Measurements from ENCODE around the gene KRTAP10-3. TPM values are rescaled to one million over a fixed set of nuclear protein-coding genes. Genes with fewer than 3 reads are reported as not detected.
"Not testable (repeated sequence)": the region's sequence is repeated elsewhere in the genome, so short reads cannot be mapped to it uniquely, and the experiment has no call there.

Gene KRTAP10-3
- total RNA-seq, 2 donors from 2014 or later: not detected

DNA sequence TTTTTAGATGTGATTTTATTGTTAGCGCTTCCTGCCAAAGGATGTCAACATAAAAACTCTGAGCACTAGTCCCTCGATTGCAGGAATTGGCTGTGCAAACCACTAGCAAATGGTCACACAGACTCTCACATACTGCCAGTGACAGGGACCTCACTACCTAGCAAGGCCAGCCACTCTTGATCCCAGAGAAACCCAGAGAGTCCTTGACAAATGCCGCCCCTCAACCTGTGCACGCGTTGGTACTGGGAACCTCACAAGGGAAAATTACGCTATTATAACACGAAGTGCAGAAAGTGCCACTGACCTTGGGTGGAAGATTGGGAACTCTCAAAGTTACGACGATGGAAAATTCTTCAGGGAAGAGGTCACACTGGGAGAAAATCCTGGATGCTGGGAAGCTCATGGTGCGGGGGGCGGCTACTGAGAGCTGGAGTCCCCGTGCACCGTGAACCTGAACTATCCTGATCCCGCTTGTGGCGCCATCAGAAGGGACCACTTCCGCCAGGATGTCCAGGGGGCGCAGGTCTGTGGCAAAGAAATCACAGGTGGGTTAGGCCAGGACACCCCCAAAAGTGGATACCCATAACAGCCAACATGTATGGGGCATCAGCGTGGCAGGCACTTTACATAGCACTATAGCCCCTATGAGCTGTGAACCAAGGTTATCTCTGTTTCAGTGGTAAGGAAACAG, 9.0 kb upstream of the KRTAP10-3 start:
- 76 to 87% methylated on average over 17 to 18 of the region's 18 CpGs for WGBS, 2 donors
- Histone ChIP-seq H3K4me1 (no peaks in the 10 kb centered on the region), H3K4me3 (no peak overlapping the region), H3K9me3 (no peaks in the 10 kb centered on the region), H3K27me3 (no peaks in the 10 kb centered on the region), H3K27ac (no peak overlapping the region), H3K36me3 (replicated peaks in 1 of 2; ENCODE audit: insufficient read depth in 1 of 2, low read depth in 2 of 2) (no peaks in the 10 kb centered on the region)
- intact Hi-C loops (cut with DNase I): no loop called here
- no peak for DNase-seq
- TF ChIP-seq POLR2A (IDR thresholded peaks at IDR 0.05): no peak
- TF ChIP-seq CTCF (IDR thresholded peaks at IDR 0.05): no peak
- ATAC-seq: no peak

DNA sequence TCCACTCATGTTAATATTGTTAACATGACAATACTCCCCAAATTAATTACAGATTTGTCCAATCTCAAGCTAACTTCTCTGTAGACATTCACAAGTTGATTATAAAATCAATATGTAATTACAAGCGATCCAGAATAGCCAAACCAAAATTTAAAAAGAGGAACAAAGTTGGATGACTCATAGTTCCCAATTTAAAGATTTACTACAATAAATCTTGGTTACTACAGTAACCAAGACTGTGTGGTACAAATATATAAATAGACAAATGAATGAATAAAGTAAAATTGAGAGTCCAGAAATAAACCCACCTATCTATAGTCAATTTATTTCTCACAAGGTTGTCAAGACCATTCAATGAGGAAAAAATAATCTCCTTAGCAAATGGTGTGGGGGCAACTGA, 7.8 kb upstream of the KRTAP10-3 start:
- no peak for TF ChIP-seq CTCF (IDR thresholded peaks at IDR 0.05)
- no peak for TF ChIP-seq POLR2A (IDR thresholded peaks at IDR 0.05)
- H3K4me1 ChIP-seq: no peaks in the 10 kb centered on the region
- no peak overlapping the region for H3K4me3 ChIP-seq
- 22 to 23% methylated on average over 1 of the region's 1 CpG for WGBS, 2 donors
- no peak for DNase-seq
- H3K27me3 ChIP-seq: no peaks in the 10 kb centered on the region
- intact Hi-C loops (cut with DNase I): no loop called here
- no peaks in the 10 kb centered on the region for H3K36me3 ChIP-seq (replicated peaks in 1 of 2; ENCODE audit: insufficient read depth in 1 of 2, low read depth in 2 of 2)
- H3K27ac ChIP-seq: no peak overlapping the region
- no peak for ATAC-seq
- H3K9me3 ChIP-seq: no peaks in the 10 kb centered on the region

- H3K27me3 ChIP-seq: no peaks in the 10 kb centered on the region
- H3K9me3 ChIP-seq: no peaks in the 10 kb centered on the region
- DNase-seq (no peak), ATAC-seq (no peak)
- TF ChIP-seq CTCF (IDR thresholded peaks at IDR 0.05) (no peak), POLR2A (IDR thresholded peaks at IDR 0.05) (no peak)
- WGBS, 2 donors: 0 to 65% methylated on average over 1 of the region's 1 CpG
- H3K4me1 ChIP-seq: no peaks in the 10 kb centered on the region
- intact Hi-C loops (cut with DNase I): no loop called here
- H3K4me3 ChIP-seq: no peak overlapping the region
- H3K36me3 ChIP-seq (replicated peaks in 1 of 2; ENCODE audit: insufficient read depth in 1 of 2, low read depth in 2 of 2): no peaks in the 10 kb centered on the region
- H3K27ac ChIP-seq: no peak overlapping the region
Observed at GRCh38 chr21:44564886-44565598, 6.4 kb upstream of the KRTAP10-3 start.

DNA sequence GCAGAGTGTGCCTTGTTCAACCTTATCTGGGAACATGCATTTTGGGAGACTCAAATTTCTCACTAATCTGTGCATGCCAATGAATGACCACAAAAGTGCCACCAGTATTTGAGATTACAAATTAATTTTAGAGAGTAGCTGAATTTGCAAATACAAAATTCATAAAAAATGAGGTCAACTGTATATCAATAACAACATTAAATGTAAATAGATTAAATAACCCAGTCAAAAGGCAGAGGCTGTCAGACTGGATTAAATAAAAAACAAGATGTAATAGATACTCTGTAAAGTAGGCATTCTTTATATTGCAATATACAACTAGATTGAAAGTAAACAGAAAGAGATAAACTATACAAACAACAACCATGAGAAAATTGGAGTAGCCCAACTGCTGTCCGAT, 5.5 kb upstream of the KRTAP10-3 start:
- no peaks in the 10 kb centered on the region for H3K9me3 ChIP-seq
- WGBS, 2 donors: 55 to 58% methylated on average over 1 of the region's 1 CpG
- intact Hi-C loops (cut with DNase I): no loop called here
- no peaks in the 10 kb centered on the region for H3K36me3 ChIP-seq (replicated peaks in 1 of 2; ENCODE audit: insufficient read depth in 1 of 2, low read depth in 2 of 2)
- no peak overlapping the region for H3K27ac ChIP-seq
- ATAC-seq (no peak), DNase-seq (no peak)
- no peaks in the 10 kb centered on the region for H3K4me1 ChIP-seq
- H3K27me3 ChIP-seq: no peaks in the 10 kb centered on the region
- no peak overlapping the region for H3K4me3 ChIP-seq
- TF ChIP-seq CTCF (IDR thresholded peaks at IDR 0.05) (no peak), POLR2A (IDR thresholded peaks at IDR 0.05) (no peak)

DNA sequence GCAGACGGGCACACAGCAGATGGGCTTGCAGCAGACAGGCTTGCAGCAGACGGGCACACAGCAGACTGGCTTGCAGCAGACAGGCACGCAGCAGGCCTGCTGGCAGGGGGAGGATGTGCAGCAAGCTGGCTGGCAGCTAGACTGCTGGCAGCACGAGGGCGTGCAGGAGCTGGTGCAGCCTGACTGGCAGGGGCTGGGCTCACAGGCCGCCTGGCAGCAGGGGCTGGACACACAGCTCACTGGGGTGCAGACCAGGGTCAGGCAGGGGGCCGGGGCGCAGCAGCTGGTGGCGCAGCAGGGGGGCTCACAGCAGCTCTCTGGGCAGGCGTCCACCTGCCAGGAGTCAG, 293 bp downstream of the KRTAP10-3 start:
- 0 to 50% methylated on average over 2 to 7 of the region's 10 CpGs for WGBS, 2 donors
- intact Hi-C loops (cut with DNase I); H3K4me1 ChIP-seq; H3K9me3 ChIP-seq; ATAC-seq; DNase-seq; H3K4me3 ChIP-seq; H3K27me3 ChIP-seq; H3K36me3 ChIP-seq (replicated peaks in 1 of 2; ENCODE audit: insufficient read depth in 1 of 2, low read depth in 2 of 2); H3K27ac ChIP-seq: not testable (repeated sequence)

Measured in body of pancreas (tissue), 4 donors.